Colonic mucosa (tissue), 4 donors: ENCODE measurements around the gene NTM. TPM values are rescaled to one million over a fixed set of nuclear protein-coding genes. Genes with fewer than 3 reads are reported as not detected.

Source experiments
- DNase-seq: peaks from one replicate; pipeline ENCODE4 v3.0.0-alpha.2; 2020
- H3K27ac ChIP-seq: fragments of 200-600 bp; one replicate; pipeline ENCODE4 v1.8.0; 2021
- H3K27me3 ChIP-seq: fragments of 200-600 bp; one replicate; pipeline ENCODE4 v1.8.0; 2021
- H3K36me3 ChIP-seq: fragments of 200-600 bp; one replicate; pipeline ENCODE4 v1.8.0; 2021
- H3K4me1 ChIP-seq: fragments of 200-600 bp; one replicate; pipeline ENCODE4 v1.8.0; 2021; ENCODE audit warnings: mild to moderate bottlenecking
- H3K4me3 ChIP-seq: fragments of 200-600 bp; one replicate; pipeline ENCODE4 v1.8.0; 2021
- H3K9ac ChIP-seq, 2 donors: one replicate each; pipeline ENCODE4 v1.7.0; 2013; ENCODE audit warnings: control low read depth in 2 of 2, low read depth in 2 of 2, low read length in 2 of 2
- H3K9me3 ChIP-seq: fragments of 200-600 bp; one replicate; pipeline ENCODE4 v1.8.0; 2021
- CTCF ChIP-seq: fragments of 200-600 bp; IDR thresholded peaks from one replicate; pipeline ENCODE4 v1.8.0; 2022; ENCODE audit warnings: antibody characterized with exemption, mild to moderate bottlenecking
- intact Hi-C: fragments of 100-400 bp; cut with DNase I; formaldehyde crosslinking; loops from one replicate; pipeline ENCODE4 v1.14.1; 2022
- total RNA-seq, 2 donors: library from RNA; stranded (reverse); fragmentation: NEBNext Ultra II Directional in 1 of 2; extraction: Animal tissue kit (Norgen Biotek cat#: 25700) in 1 of 2; gene quantifications; one replicate each; pipeline ENCODE4 v1.2.1, GENCODE V29; 2021
- donor health status: healthy.
- donor health status: DM: no; HTN: no; CAD: no.
- donor health status: DM: no; HTN: no; CAD: no.

Gene NTM
- total RNA-seq, 2 donors from 2014 or later: 1.6 to 2.8 TPM

GRCh38 chr11:131463162-131463561 is 92.7 kb downstream of the NTM start:
- no peak for TF ChIP-seq CTCF
- no peaks in the 10 kb centered on the region for H3K27me3 ChIP-seq
- no peak overlapping the region for H3K9ac ChIP-seq
- intact Hi-C loops: no loop called here
- no peaks in the 10 kb centered on the region for H3K9me3 ChIP-seq
- no peaks in the 10 kb centered on the region for H3K36me3 ChIP-seq
- H3K4me1 ChIP-seq: no peaks in the 10 kb centered on the region
- DNase-seq: no peak
- H3K27ac ChIP-seq: no peak overlapping the region
- no peak overlapping the region for H3K4me3 ChIP-seq

- no peak for TF ChIP-seq CTCF
- H3K27me3 ChIP-seq: no peaks in the 10 kb centered on the region
- H3K4me1 ChIP-seq: no peaks in the 10 kb centered on the region
- no peak overlapping the region for H3K4me3 ChIP-seq
- DNase-seq: no peak
- no peaks in the 10 kb centered on the region for H3K36me3 ChIP-seq
- H3K9me3 ChIP-seq: no peaks in the 10 kb centered on the region
- no peak overlapping the region for H3K27ac ChIP-seq
- H3K9ac ChIP-seq: no peak overlapping the region
- intact Hi-C loops: no loop called here
These were observed 93.4 kb downstream of the NTM start for GRCh38 chr11:131463649-131464425.

- Histone ChIP-seq H3K4me3 (no peak overlapping the region), H3K27me3 (no peaks in the 10 kb centered on the region), H3K9me3 (no peaks in the 10 kb centered on the region), H3K27ac (no peak overlapping the region), H3K9ac (no peak overlapping the region), H3K4me1 (no peaks in the 10 kb centered on the region), H3K36me3 (no peaks in the 10 kb centered on the region)
- no peak for DNase-seq
- no peak for TF ChIP-seq CTCF
- intact Hi-C loops: no loop called here
These were observed 94.0 kb downstream of the NTM start for GRCh38 chr11:131464461-131464860.

GRCh38 chr11:131465039-131465438 is 94.6 kb downstream of the NTM start:
- Histone ChIP-seq H3K9me3 (no peaks in the 10 kb centered on the region), H3K36me3 (no peaks in the 10 kb centered on the region), H3K4me3 (no peak overlapping the region), H3K27me3 (no peaks in the 10 kb centered on the region), H3K4me1 (no peaks in the 10 kb centered on the region), H3K9ac (no peak overlapping the region), H3K27ac (no peak overlapping the region)
- DNase-seq: no peak
- intact Hi-C loops: no loop called here
- no peak for TF ChIP-seq CTCF

- no peak for TF ChIP-seq CTCF
- H3K27ac ChIP-seq: no peak overlapping the region
- no peaks in the 10 kb centered on the region for H3K4me1 ChIP-seq
- H3K4me3 ChIP-seq: no peak overlapping the region
- no peaks in the 10 kb centered on the region for H3K9me3 ChIP-seq
- DNase-seq: no peak
- no peak overlapping the region for H3K9ac ChIP-seq
- H3K36me3 ChIP-seq: no peaks in the 10 kb centered on the region
- no peaks in the 10 kb centered on the region for H3K27me3 ChIP-seq
- intact Hi-C loops: no loop called here
These were observed 95.3 kb downstream of the NTM start for GRCh38 chr11:131465746-131466145.
